NCI-H1930 (cell line): ENCODE data around the gene WFS1.

Experiments
- DNase-seq, 2 experiments: peaks; one replicate each; lab custom pipeline; 2025; lab: John Stamatoyannopoulos, UW

The WFS1 gene

DNA sequence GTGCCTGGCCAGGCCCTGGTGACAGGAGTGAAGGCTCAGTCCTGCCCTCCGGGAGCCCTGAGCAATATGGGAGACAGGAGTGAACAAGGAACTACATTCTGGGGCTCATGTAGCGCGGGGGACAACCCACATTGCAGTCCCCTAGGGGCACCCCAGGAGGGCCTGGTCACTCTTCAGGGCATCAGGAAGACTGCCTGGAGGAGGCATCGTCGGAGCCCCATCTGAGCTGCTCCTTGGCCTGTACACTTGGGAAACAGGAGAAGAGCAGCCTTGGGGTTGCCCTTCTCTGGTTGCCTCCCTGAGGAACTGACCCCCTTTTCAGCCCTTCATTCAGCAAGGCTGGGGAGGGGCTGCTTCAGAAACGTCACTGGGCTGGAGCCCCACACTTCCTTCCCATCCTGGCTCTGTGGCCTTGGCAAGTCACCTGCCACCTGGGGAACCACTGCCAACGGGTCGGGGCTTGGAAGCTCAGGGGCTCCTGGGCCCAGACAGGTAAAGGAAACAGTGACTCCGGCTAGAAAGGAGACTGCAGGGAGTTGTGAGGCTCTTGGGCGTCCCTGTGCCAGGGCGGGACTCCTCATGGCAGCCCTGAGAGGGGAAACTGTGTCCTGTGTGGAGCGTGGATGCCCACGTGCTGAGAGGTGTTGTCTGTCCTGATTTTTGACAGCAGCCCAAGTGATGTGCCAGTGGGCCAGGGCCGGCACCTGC lies 10.1 kb downstream of the WFS1 start:
- no peak for DNase-seq

DNA sequence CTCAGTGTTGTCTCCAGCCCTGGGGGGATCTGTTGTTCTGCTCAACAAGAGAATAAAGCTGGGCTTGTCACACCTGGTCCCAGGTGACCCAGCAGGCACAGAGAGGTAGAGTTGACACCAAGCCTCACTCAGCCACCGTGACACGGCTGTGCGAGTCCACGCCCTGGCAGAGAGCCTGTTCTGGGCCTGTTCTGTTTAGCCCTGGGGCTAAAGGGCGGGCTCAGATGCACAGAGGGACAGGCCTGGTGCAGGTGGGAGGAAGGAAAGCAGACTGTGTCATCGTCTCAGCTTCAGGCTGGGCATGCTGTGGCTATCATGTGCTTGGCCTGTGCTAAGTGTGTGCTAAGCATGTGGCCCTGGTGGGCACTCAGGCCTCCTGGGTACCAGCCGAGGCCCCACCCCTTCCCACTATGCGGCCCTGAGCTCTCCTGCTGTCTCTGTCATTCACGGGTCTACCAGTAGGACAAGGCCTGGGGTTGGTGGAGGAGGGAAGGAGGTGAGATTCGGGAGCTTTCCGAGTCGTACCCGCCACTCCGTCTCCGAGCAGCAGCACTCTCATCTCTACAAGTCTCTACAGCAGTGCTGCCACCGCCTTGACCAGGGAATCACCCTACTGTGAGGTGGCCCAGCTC lies 10.8 kb downstream of the WFS1 start:
- DNase-seq: no peak

DNA sequence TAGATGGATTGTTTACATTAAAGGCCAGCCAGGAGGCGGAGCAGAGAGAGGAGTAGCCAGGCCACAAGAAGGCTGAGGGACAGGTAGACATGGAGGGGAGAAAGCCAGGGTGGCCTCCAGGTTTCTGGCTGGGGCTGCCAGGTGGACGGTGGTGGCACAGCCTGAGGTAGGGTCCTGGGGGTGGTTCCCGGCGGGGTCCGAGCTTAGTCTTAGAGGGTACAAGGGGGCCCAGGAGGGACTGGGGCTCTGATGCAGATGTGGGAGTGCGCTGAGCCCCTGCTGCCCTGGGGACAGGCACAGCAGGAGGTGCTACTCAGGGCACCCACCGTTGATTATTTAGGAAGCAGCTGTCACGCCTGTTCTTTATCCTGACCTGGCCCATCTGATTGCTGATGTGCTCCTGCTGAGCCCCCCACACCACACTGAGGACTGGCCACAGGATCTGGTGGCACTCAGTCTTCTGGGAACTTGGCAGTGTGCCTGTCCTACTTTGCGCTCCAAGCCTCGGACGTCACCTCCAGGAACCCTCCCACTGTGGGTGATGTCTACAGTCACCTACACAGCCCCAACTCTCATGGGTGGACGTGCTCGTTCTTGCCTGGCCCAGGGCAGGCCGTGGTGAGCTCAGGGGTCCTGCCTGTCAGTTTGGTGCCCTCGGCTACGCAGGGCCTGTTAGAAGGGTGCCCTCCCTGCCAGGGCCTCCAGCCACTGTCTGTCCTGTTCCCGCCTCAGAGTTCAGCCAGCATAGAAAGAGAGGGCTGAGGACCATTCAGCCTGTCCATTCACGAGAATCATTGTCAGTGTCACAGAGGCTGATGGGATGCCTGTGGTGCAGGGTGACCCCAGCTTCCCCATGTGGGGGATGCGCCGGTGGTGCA lies 12.0 kb downstream of the WFS1 start:
- DNase-seq: no peak

DNA sequence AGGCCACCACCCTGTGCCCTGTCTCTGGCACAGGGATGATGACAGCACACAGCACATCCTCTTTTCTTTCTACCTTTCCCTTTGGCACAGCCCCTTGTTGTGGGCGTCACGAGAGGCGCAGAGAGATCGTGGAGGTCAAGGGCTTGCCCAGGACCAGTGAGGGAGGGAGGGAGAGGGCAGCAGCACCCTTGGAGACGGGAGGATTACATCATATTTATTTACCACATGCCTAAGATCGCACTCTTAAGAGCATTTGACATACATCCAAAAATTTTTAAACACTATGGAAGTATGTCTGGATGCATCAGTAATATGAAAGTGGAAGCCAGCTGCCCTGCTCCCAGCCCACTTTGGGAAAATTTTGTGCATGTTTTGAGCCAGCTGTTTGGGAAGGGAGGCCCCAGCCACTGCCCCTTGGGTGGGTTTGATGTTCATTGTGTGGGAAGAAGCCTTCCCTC lies 12.7 kb downstream of the WFS1 start:
- no peak for DNase-seq

DNA sequence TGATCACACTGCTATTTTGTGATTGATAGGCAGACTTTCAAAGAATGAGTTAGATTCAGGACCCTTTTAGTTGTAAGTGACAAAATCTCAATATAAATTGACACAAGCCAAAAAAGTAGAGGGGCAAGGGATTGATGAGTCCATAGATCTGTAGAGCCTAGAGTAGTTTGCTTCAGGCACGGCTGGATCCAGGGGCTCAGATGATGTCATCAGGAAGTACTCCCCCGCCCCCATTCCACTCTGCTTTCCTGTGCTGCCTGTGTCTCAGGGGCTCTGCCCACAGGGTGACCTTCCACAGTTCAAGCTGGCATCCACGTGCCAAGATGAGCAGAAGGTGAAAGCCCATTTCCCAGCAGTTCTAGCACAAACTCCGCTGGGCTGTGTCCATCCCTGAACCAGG lies 13.6 kb downstream of the WFS1 start:
- DNase-seq: no peak

DNA sequence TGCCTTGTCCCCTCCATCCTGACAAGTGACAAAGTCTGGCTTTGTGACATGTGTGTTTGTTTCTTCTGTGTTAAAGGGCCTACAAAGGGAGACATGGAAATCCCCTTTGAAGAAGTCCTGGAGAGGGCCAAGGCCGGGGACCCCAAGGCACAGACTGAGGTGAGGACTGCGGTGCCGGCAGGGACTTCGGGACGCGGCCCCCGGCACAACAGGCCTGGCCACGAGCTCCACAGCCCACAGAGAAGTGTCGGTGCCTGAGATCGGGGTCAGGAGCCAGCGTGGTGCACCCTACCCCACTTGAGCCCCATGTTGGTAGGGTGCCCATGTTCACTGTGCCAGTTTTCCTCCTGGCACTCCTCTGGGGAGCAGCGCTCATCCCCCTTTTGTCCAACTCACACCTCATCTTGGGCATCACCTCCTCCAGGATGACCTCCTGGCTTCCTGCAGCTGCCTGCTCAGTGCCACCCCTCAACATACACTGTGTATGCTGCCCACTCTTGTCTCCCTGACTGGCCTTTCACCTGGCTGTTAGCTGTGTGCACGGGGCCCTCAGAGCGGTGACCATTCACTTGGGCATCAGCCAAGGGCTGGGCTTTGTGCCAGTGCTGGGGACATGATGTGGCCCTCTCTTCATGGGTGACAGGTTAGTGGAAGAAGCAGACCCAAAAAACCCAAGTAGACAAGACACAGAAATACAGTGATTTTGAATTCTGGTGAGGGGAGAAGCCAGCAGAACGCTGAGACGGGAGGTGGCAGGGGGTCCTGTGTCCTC lies 17.6 kb downstream of the WFS1 start:
- no peak for DNase-seq

DNA sequence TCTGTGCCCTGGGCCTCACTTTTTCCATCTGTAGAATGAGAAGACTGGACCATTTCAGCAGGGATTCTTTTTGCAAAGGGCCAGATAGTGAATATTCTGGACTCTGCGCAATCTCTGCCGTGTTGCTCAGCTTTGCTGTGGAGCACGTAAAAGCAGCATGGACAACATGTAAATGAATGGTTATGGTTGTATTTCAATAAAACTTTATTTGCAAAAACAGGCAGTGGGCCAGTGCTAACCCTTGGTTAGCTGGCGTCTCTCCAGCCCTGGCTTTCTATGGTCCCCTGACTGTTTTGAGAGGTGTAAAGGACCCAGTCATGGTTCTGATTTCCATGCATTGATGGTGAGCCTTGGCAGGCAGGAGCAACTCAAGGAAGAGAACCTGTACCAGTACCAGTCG lies 18.7 kb downstream of the WFS1 start:
- DNase-seq: no peak

DNA sequence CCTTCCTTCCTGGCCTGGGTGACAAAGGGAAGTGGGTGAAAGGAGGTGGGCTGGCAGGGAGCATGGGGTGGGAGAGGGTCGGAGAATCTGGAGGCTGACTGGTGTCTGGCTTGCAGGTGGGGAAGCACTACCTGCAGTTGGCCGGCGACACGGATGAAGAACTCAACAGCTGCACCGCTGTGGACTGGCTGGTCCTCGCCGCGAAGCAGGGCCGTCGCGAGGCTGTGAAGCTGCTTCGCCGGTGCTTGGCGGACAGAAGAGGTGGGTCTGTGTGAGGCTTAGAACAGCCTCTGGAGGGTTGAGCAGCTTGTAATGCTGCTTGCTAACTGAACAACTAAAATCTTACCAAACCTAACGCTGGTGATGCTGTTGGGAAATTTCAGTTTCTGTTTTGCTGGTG lies 19.2 kb downstream of the WFS1 start:
- DNase-seq: no peak

DNA sequence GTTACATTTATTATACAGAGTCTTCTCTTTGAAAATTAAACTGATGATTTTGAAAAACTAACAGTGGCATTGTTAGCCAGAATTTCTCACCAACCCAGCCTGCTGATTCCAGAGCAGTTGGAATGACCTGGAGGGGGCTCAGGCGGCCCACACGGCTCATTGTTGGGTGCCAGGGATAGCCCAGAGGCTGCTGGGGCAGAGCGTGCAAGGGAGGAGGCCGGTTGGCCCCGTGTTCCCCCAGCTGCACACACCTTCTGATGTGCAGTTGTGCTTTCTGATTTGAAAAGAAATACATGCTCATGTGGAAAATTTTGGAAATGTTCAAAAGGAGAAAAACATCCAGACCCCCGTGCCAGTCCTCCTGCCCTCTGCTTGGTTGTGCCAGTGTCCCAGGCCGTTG lies 20.6 kb downstream of the WFS1 start:
- no peak for DNase-seq

DNA sequence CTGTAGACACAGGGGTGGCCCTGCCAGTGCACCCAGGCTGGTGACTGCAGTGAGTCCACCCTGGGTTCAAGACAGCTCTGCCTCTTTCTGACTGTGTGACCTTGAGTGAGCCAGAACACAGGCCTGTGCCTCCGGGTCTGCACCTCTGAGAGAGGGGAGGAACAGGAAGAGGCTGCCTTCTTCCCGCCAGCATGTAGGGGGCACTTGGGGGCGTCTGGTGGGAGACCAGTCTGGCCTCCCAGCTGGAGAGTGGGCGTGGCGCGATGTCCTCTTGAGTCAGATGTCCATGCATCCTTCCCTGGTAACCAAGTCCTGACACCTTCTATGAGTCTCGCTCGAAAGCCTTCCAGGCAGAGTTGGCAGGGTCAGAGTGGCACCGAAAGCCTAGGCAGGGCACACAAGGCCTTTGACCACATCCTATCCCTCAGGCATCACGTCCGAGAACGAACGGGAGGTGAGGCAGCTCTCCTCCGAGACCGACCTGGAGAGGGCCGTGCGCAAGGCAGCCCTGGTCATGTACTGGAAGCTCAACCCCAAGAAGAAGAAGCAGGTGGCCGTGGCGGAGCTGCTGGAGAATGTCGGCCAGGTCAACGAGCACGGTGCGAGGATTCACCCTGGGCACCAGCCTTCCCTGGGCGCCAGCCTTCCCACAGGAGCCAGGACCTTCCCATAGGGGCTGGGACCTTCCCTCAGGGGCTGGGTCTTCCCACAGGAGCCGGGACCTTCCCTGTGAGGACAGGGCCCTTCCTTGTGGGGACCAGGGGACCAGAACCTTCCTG lies 21.3 kb downstream of the WFS1 start:
- no peak for DNase-seq

DNA sequence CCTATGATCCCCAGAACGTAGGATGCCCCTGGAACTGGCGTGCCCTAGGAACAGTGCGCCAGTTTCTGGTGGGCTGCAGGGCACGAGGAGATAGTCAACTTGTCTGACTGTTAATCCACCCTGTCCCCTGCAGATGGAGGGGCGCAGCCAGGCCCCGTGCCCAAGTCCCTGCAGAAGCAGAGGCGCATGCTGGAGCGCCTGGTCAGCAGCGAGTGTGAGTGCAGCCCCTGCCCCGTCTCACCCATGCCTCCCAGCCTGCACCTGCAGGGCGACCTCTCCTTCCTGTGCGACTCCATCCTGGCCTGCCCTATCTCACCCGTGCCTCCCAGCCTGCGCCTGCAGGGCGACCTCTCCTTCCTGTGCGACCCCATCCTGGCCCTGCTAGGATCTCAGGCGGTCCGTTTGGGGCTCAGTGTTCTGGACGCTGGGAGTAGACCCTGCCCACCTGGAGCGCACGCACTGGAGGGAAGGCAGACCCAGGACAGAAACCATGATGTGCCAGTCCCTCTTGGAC lies 22.2 kb downstream of the WFS1 start:
- no peak for DNase-seq

DNA sequence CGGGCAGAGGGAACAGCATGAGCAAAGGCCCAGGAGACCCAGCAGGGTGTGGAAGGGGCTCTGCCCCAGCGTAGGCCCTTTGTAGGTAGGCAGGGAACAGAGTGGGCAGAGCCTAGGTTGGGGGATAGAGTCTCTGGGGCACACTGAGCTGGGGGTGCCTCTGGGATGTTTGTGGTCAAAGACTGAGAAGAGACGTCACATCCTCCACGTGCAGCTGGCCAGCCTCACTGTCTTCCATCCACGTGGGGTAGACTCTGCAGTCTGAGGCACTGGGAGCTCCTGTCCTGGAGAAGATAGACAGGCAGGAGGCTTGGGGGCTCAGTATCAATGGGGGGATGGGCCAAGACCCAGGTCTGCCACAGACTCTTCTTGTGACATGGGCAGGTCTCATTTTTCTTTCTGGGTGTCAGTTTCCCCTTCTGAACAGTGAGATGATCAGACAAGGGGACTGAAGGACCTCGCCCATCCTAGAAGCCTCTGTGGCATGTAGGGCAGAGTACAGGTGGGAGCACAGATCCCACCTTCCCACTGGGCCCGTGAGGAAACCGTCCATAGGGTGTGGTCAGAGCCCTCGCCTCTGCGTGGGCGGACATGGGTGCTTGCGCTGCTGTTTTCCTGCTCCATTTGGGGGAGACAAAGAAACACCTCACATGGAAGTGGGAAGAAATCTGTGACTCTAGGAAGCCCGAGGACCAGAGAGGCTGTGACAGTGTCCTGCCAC lies 22.9 kb downstream of the WFS1 start:
- DNase-seq: no peak

DNA sequence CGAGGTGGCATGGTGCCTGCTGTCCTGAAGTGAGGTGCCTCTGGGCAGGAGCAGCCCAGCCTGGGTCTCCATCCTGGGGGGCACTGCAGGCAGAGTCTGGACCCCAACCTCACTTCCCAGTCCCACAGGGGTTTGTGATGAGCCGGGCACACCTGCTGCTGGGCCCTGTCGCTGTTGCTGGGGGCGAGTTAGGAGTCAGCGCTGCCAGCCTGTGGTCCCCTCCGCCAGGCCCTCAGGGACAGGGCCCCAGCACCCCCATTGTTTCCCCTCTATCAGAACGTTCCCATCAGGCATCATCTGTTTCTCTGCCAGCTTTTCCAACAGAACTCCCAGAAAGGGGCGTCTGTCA lies 23.4 kb downstream of the WFS1 start:
- DNase-seq: no peak

DNA sequence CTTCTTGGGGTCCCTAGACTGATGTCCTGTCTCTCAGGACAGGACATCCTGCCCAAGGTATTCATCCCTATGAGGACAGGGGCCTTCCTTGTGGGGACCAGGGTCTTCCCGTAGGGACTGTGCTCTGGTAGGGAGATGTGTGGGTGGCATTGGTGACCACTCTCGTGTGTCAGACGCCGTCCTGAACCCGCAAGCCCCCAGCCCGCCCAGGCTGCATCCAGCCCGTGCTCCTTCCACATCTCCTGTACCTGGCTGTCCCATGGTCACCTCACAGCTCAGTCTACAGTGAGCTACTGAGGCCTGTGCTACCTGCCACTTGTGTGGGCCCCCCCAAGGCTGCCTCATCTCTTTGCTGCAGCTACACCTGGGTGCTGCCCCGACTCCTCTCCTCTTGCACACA lies 24.0 kb downstream of the WFS1 start:
- no peak for DNase-seq

DNA sequence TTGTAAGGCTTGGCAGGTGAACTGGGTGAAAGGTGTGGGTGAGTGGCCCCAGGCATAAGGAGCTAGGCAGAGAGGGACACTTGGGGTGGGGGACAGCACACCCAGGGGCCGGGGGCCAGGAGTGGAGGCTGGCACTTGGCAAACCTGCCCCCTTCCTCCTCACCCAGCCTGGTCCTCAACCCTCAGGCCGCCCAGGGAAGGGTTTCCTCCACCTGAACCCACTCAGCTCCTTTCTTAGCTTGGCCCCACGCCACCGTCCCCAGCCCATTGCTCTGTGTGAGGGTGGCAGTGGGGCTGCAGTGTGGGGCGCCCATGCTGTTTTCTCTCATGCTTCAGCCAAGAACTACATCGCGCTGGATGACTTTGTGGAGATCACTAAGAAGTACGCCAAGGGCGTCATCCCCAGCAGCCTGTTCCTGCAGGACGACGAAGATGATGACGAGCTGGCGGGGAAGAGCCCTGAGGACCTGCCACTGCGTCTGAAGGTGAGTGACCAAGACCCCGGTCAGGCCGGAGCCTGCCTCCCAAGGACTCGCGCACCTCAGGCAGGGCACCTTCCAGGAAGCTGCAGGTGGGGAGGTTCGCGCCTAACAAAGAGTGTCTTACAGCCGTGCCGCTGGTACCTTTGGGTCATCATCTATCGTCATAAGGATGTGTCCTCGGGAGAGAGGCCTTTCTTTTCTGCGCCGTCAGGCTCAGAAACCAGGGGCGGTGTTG lies 25.2 kb downstream of the WFS1 start:
- no peak for DNase-seq

DNA sequence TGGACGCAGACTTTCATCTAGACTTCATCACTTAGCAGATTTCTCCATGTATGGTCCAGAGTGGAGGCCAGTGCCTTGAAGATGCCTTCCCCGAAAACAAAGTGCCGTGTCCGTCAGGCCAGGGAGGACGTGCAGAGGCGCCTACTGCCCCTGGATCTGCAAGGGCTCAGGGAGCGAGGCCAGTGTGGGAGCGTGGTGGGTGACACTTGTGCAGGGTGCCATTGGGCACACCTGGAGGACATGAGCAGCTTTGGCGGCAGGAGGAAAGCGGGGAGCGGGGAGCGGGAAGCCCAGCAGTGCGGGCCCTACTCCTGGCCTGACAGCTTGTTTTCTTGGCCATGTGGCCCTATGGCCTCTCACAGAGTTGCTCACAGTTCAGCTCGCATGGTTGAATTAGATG lies 25.8 kb downstream of the WFS1 start:
- DNase-seq: no peak

DNA sequence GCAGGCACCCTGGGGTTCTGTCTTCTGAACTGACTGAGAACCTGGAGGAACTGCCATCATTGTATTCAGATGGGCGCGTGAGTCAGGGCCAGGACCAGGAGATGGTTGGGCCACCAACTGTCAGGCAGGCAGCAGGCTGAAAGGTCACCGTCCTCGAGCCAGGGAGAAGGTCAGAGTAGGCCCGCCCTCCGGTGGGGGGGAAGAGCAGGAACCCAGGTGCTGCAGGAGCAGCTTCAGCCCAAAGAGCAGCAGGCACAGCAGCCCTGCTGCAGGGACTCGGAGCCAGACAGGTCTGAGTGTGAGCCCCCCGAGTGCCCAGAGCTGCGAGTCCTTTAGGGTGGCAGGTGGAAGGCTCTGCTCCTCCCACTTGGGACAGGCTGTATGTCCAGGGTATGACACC lies 26.4 kb downstream of the WFS1 start:
- DNase-seq: no peak

DNA sequence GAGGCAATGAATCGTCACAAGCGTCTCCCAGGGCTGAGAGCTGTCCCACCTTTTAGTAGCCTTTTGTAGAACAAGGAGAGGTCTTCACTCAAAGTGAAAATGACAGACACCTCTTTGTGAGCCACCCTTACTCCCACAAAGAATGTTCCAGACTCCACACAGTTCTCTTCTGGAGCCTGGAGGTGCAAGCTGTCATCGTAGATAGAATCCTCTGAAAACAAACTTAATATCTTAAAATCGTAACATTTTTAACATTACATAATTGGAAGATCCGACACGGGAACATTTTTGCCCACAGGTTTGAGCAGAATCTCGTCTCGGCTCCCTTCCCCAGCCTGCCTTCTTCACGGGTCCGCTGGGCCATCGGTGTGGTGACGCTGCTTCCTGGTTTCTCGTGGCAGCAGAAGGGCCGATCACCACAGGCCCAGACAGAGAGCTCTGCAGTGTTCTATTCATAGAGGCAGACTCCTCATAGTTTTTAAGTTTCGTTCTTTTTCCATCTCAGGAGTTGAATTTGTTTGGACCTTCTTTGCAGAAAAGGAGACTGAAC lies 27.7 kb downstream of the WFS1 start:
- no peak for DNase-seq

DNA sequence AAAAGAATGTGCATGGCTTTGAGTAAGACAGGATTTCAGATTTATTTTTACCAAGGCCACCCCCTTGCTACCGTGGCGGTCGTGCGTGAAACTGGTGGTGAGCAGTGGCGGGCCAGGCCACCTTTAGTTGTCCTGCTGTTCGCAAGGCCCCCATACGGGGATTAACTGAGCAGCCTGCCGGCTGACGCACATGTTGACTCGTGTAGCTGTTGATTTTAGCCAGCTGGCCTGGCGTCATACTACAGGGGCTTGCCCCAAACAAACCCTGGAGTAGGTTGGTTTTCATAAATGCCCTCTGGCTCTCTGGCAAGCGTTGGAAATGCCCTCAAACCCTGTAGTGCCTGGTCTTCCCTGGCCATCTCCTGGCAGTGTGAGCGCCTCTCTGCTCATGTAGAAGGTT lies 28.4 kb downstream of the WFS1 start:
- no peak for DNase-seq

DNA sequence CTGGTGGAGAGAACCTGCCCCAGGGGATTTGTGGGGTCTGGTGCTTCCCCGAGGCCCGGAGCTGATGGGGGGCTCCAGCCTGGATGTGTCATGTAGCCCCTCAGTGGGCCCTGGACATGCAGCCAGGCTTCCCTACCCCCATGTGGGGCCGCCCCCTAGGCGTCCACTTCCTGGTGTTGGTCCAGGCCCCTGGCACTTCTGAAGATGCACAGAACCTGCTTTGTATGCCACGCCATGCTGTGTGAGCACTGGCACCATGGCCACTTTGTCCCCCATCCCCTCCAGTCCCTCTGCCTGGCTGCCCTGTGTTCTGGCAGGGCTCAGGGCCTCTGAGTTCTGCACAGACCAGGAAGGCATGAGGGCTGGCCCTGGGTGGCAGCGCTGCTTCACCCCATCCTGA lies 29.2 kb downstream of the WFS1 start:
- DNase-seq: no peak
